ENCODE measurements around the gene PCDH9. TPM values are rescaled to one million over a fixed set of nuclear protein-coding genes. Genes with fewer than 3 reads are reported as not detected.

Gene PCDH9
- total and polyA plus RNA-seq, 9 donors, result 0.18 to 6.5 (median 1.3) TPM

DNA sequence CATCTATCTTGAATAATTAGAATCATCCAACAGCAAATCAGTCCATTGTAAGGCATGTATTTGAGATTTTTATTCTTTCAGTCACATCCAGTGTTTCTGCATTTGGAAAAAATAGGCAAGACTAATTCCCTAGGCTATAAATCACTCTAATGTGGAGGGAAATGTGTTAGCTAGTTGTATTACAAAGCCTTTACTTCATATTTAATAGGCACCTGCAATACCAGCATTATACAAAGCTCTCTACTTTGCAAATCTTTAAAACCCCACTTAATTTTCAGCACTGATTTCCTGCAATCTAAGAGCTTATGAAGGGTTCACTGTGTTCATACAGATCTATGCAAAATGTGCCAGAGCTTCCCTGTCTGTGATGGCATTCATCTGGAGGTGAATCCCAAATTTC, 12.3 kb downstream of the PCDH9 start:
- TF ChIP-seq, protein P1, sequence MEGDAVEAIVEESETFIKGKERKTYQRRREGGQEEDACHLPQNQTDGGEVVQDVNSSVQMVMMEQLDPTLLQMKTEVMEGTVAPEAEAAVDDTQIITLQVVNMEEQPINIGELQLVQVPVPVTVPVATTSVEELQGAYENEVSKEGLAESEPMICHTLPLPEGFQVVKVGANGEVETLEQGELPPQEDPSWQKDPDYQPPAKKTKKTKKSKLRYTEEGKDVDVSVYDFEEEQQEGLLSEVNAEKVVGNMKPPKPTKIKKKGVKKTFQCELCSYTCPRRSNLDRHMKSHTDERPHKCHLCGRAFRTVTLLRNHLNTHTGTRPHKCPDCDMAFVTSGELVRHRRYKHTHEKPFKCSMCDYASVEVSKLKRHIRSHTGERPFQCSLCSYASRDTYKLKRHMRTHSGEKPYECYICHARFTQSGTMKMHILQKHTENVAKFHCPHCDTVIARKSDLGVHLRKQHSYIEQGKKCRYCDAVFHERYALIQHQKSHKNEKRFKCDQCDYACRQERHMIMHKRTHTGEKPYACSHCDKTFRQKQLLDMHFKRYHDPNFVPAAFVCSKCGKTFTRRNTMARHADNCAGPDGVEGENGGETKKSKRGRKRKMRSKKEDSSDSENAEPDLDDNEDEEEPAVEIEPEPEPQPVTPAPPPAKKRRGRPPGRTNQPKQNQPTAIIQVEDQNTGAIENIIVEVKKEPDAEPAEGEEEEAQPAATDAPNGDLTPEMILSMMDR (IDR thresholded peaks at IDR 0.05), result no peak
- TF ChIP-seq POLR2A (IDR thresholded peaks at IDR 0.05) (no peak), EP300 (IDR thresholded peaks at IDR 0.05) (no peak)
- no peak overlapping the region for H3K27ac ChIP-seq
- no peak for DNase-seq
- H3K9me3 ChIP-seq, result no peaks in the 10 kb centered on the region
- H3K4me3 ChIP-seq, result no peak overlapping the region
- no peaks in the 10 kb centered on the region for H3K27me3 ChIP-seq
- H3K4me1 ChIP-seq (ENCODE audit: insufficient read depth), result no peaks in the 10 kb centered on the region
- intact Hi-C loops (cut with DNase I), result no loop called here
- no peaks in the 10 kb centered on the region for H3K36me3 ChIP-seq

DNA sequence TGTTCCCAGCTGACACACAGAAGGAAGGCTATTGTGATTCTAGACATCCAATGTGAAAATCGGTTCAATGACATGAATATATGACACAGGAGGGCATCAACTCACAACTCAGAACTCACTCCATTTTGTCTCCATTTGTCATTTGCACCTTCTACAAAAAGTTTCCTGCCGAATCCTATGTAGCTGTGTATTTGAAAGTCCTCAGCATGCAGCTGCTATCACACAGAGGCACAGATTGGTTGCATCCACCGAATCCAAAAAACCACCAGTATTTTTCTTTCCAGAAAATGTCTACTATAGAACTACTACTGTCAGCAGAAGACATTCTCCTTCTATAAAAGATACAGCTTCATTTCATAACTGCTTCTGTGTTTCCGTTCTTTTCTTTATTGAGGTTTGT, 13.3 kb downstream of the PCDH9 start:
- Histone ChIP-seq H3K36me3 (no peaks in the 10 kb centered on the region), H3K4me3 (no peak overlapping the region), H3K4me1 (ENCODE audit: insufficient read depth) (no peaks in the 10 kb centered on the region), H3K9me3 (no peaks in the 10 kb centered on the region), H3K27me3 (no peaks in the 10 kb centered on the region), H3K27ac (no peak overlapping the region)
- TF ChIP-seq POLR2A (IDR thresholded peaks at IDR 0.05), result no peak
- no peak for TF ChIP-seq EP300 (IDR thresholded peaks at IDR 0.05)
- TF ChIP-seq, protein P1 (IDR thresholded peaks at IDR 0.05), result no peak
- DNase-seq, result no peak
- WGBS, 3 donors, result 88 to 93% (median 90%) methylated on average over 4 of the region's 4 CpGs
- intact Hi-C loops (cut with DNase I), result no loop called here

DNA sequence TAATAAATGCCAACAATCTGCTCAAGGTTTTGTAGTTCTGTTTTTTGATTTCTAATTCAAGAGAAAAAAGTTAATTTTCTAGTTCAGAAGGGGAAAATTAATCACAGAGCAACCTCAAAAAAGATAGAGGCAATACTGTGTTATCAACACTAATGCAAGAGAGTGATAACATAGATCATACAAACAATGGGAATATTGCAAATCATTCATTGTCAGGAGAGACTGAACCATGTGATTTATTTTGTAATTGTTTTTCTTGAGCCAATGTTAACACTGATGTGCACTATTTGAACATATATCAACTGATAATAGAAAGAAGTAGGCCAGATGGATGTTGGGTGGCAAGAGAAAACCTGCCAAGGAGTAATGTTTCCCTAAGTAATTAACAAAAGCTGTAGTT, 19.9 kb downstream of the PCDH9 start:
- Histone ChIP-seq H3K27me3 (no peaks in the 10 kb centered on the region), H3K4me3 (no peak overlapping the region), H3K36me3 (no peaks in the 10 kb centered on the region), H3K27ac (no peak overlapping the region), H3K9me3 (no peaks in the 10 kb centered on the region), H3K4me1 (ENCODE audit: insufficient read depth) (no peaks in the 10 kb centered on the region)
- intact Hi-C loops (cut with DNase I), result no loop called here
- TF ChIP-seq EP300 (IDR thresholded peaks at IDR 0.05) (no peak), POLR2A (IDR thresholded peaks at IDR 0.05) (no peak)
- TF ChIP-seq, protein P1 (IDR thresholded peaks at IDR 0.05), result no peak
- no peak for DNase-seq

DNA sequence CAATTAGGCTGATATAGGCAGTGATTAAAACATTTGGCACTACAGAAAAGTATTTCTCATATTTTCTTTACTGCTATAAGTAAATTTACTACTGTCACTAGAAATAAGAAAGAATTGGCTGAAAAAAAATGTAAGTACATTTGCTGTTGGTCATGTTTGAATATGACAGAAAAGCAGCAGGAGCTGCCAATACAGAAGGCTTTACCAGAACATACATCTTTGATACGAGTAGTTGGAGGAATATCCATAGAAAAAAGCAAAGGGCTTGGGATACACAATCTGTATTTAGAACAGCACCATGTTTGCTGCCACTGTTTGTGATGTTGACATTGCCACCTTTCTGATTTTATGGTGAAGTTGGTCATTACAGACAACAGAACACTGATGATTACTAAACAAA, 21.6 kb downstream of the PCDH9 start:
- no peaks in the 10 kb centered on the region for H3K4me1 ChIP-seq (ENCODE audit: insufficient read depth)
- TF ChIP-seq EP300 (IDR thresholded peaks at IDR 0.05), result no peak
- no peak for TF ChIP-seq POLR2A (IDR thresholded peaks at IDR 0.05)
- intact Hi-C loops (cut with DNase I), result no loop called here
- no peaks in the 10 kb centered on the region for H3K9me3 ChIP-seq
- no peaks in the 10 kb centered on the region for H3K36me3 ChIP-seq
- 84 to 86% (median 86%) methylated on average over 1 of the region's 1 CpG for WGBS, 3 donors
- no peak overlapping the region for H3K27ac ChIP-seq
- no peak overlapping the region for H3K4me3 ChIP-seq
- DNase-seq, result no peak
- no peaks in the 10 kb centered on the region for H3K27me3 ChIP-seq

DNA sequence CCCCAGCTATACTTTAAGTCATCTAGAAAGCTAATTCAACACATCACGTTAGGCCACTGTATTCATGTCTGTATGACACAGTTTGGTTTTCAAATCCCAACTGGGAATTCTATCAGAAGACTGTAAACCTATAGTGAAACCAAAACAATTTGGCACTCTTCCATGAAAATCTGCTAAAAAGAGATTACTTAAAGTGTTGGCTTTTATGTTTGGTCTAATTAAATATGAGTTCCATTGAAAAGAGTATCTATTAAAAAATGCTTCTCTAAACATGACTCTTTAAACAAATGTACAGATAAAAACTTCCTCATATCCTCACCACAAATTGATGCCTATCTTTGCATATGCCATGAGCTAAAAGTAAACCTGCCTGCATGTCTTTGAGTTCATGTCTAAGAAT, 25.4 kb downstream of the PCDH9 start:
- WGBS, 3 donors, result 68 to 82% (median 81%) methylated on average over 1 of the region's 1 CpG
- TF ChIP-seq POLR2A (IDR thresholded peaks at IDR 0.05) (no peak), EP300 (IDR thresholded peaks at IDR 0.05) (no peak)
- TF ChIP-seq, protein P1 (IDR thresholded peaks at IDR 0.05), result no peak

More for the DNA sequence above, 25.4 kb downstream of the PCDH9 start:
- H3K27ac ChIP-seq, result no peak overlapping the region
- no peaks in the 10 kb centered on the region for H3K36me3 ChIP-seq
- intact Hi-C loops (cut with DNase I), result no loop called here
- DNase-seq, result no peak
- no peaks in the 10 kb centered on the region for H3K27me3 ChIP-seq
- H3K4me1 ChIP-seq (ENCODE audit: insufficient read depth), result no peaks in the 10 kb centered on the region
- H3K4me3 ChIP-seq, result no peak overlapping the region
- no peaks in the 10 kb centered on the region for H3K9me3 ChIP-seq
